Stimulated activated CD8-positive, alpha-beta memory T cell treated with anti-CD3 and anti-CD28 coated beads, Interleukin-7, amount 100 ng/mL, for 48 hours (primary cell): ENCODE data around the gene LY86.

Experiments used
- DNase-seq, 2 donors: peaks; one replicate each; pipeline ENCODE4 v3.0.0-alpha.2; 2020; ENCODE audit warnings: low read depth in 1 of 2; ENCODE audit errors: extremely low read depth in 1 of 2

LY86 gene

DNA sequence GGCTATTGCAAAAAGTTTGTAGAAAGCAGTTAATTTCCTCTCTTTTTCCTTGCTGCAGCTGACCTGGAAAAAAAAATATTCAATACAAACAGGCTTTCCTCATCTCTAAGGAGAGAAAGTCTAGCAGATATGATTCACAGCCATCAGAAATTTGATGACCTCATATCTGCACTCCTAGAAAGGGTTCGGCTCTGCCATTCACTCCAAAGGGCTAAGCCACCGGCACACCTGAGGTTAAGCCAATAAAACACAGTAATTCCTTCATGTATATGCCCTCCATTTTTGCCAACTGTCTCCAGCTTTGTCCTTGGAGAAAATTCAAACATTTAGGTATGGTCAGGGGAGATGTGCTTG is 18.7 kb upstream of the LY86 start:
- no peak for DNase-seq

DNA sequence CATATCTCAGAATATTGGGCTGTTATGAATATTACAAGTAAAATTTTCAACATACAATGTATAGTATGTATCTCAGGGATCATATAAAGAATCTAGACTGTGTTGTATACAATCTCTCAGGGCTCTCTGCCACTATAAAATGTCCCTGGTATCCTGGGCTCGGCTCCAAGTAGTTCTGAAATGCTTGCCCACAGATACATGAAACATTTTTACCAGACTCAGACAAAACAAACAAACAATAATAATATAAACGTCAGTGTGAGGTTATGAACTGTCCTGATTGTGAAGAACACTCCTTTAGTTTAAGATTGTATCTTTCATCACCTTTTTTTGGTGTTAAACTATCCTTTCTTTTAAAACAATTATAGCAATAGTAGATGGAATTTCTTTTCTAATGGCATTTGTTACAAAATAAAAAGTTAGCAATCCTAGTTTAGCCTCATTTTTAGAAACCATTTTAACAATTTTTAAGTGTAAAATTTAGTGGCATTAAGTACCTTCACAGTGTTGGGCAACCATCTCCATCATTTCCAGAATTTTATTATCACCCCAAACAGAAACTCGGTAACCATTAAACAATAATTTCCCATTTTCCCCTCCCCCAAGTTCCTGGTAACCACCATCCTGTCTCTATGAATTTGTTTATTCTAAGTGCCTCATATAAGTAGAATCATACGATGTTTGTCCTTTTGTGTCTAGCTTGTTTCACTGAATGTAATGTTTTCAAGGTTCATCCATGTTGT is 17.4 kb upstream of the LY86 start:
- DNase-seq, result no peak

DNA sequence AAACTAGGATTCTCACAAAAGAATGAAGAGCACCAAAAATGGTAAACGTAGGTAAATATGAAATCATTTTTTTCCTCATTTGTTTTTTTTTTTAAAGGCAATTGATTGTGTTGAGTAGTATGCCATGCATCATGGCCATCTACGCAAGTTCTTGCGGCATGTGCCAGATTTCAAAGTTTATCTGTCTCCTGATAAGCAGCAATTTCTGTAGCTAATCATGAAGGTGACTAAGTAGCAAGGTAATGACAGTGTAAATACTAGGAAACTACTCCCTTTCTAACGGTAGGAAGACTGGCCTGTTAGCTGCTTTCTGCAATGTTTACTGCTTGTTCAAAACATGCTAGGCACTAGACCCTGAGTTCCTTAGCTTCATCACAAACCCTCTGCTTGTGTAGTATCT is 13.4 kb upstream of the LY86 start:
- DNase-seq, result no peak

DNA sequence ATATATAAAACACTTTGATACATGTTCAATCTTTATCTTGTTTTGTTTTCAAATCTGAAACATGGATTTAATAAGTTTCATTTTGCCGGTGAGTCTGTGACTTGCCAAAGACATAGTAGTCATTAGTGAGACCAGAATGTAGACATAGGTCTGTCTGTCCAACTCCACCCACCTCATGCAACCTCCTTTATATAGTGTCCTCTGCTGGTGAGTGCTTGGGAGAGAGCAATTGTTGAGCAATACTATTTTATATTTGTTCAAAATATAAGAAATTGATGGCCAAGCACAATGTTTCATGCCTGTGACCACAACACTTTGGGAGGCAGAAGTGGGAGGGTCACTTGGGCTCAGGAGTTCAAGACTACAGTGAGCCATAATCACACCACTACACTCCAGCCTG is 10.8 kb upstream of the LY86 start:
- DNase-seq, result no peak

DNA sequence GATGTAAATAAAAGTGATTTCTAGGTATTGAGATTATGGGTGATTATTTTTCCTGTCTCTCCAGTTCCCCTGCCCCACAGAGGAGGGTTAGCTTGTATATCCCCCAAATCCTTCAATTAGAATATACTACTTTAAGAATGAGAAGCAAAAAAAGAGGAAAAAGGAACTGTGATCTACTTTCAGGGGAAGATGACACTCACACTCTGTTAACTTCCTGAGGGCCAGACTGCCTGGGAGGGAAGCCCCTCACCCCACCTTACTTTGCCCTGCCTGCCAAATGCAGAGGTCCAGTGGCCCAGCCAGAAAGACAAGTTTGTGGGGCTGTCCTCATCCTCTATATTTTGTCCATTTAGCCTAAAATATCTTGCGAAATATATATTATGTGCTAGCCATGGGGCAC is 9.2 kb upstream of the LY86 start:
- DNase-seq, result no peak

DNA sequence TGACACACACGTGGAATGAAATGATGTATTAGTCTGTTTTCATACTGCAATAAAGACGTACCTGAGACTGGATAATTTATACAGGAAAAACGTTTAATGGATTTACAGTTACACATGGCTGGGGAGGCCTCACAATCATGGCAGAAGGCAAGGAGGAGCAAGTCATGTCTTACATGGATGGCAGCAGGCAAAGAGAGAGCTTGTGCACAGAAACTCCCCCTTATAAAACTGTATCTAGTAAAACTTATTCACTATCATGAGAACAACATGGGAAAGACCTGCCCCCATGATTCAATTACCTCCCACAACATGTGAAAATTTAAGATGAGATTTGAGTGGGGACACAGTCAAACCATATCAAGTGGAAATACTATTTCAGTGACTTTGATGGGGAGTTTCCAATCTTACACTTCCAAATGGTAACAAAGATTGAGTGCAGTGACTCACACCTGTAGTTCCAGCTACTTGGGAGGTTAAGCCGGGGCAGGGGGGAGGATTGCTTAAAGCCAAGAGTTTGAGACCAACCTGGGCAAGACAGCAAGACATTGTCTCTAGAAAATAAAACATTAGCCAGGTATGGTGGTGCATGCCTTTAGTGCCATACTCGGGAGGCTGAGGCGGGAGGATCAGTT is 8.2 kb upstream of the LY86 start:
- DNase-seq, result no peak

DNA sequence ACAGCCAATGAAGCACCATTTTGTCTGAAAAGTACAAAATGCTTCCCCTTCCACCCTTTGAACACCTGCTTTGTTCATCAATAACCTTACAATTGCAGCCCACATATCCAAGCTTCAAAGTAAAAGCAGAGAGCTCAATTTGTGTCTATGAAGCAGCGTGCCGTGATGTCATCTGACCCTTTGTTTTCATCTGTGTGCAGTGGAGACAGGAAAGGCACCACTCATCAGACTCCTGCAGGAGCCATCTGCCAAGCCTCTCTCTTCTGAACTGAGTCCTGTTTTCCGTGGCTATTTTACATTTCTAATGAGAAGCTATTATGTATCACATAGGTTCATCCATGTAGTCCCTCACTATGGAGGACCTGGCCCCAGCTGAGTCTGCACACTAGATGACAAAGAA is 7.5 kb upstream of the LY86 start:
- no peak for DNase-seq

DNA sequence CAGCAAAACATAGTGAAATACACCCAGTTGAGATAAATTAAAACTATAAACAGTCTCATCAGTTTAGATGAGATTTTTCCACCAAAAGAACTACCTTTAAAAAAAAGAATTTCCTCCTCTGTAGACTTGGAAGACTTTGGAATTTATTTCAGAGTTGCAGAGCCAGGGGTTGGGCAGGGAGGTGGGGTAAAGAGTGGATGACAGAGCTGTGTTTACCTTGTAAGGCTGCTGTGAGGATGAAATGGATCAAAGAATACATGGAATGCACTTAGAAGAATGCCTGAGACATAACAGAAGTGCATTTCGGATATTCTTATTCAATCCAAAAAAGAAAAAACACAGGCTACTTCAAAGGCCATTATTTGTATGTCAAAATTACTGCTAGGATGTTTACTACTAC is 6.4 kb upstream of the LY86 start:
- no peak for DNase-seq

DNA sequence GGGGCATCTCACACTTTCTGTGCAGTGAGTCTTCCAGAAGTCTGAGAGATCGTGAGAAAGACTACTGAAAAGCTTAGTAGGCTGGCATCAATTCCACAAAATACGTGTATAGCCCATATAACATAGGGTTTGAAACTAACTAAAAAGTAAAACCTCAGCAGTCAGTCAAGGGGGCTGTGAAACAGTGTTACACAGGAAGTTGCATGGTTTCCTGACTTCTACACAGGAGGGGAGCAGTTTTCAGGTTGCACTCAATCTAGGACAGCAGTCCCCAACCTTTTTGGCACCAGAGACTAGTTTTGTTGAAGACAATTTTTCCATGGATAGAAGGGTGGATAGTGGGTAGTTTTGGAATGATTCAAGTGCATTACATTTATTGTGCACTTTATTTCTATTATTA is 4.7 kb upstream of the LY86 start:
- no peak for DNase-seq

DNA sequence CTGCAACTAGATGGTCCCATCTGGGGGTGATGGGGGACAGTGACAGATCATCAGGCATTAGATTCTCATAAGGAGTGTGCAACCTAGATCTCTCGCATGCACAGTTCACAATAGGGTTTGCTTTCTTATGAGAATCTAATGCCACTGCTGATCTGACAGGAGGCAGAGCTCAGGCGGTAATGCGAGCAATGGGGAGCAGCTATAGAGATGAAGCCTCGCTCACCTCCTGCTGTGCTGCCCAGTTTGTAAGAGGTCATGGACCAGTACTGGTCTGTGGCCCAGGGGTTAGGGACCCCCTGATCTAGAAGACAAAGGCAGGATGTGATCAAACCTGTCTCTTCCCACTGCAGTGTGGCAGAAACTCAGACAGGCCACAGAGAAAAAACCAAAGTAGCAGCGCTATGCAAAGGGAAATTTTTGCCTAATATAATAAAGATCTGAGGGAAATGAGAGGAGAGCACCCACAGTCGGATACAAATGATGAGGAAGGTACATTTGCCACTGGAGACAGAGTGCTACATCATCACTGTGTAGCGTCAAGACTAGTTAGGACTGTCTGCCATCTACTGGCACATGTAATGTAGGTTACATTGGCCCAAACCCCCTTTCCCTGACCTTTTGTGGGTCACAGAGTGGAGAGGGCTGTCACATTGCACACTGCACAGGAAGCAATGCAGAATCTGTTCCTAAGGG is 4.1 kb upstream of the LY86 start:
- no peak for DNase-seq

DNA sequence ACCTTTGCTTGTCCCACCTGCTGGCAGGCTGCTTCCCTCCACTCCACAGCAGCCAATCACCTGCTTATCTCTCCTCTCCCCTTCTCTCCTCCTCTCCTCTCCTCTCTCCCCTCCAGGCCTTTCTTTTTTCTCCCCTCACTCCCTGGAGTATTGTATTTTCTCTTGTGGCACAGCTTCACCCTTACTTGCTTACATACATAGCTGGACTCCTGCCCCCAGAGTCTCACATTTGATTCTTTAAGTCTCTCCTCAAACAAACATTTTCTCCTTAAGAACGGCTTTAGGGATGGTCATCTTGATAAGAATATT is 3.6 kb upstream of the LY86 start:
- DNase-seq, result no peak

DNA sequence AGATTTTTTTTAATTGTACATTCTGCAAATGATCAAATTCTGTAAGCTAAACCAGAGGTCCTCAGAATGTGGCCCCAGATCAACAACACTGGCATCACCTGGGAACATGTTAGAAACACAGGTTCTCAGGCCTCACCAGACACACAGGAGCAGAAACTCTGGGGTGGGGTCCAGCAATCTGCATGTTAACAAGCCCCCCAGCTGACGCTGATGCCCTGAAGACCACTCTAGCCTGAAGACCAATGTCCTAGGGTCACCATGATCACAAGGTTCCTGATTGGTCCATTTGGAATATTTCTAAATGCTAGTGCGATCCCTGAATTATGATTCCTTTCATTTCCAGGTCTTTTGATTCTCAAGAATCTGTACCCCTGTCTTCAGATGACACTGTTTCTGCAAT is 2.4 kb upstream of the LY86 start:
- no peak for DNase-seq

DNA sequence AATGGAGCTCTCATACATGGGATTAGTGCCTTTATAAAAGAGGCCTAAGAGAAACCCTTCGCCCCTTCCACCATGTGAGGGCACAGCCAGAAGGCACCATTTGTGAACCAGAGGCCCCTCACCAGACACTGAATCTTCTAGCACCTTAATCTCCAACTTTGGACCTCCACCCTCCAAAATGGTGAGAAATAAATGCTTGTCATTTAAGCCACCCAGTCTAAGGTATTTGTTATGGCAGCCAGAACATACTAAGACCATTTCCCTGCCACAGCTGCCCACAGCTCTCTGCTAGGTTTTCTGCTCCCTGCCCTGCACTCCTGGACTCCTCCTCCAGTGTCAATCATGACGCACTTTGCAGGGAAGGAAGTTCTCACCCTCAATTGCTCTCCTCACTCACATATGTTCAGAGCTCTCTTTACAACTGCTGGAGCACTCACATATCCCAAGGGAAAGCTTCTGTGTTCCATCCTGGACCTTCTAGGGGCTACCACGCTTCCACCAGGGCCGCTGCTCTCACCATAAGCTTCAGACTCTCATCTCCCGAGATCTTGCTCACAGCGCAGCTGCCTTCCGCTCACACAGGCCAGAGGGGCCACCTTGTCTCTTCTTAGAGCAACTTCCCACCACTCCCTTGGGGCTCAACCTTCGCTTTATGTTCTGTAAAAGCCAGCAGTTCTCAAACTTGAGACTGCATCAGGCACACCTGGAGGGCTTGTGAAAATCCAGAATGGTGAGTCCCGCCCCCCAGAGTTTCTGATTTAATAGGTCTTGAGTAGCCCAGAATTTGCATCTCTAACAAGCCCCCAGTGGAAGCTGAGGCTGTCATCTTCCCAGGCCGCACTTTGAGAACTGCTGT is 1.6 kb upstream of the LY86 start:
- DNase-seq, result no peak

DNA sequence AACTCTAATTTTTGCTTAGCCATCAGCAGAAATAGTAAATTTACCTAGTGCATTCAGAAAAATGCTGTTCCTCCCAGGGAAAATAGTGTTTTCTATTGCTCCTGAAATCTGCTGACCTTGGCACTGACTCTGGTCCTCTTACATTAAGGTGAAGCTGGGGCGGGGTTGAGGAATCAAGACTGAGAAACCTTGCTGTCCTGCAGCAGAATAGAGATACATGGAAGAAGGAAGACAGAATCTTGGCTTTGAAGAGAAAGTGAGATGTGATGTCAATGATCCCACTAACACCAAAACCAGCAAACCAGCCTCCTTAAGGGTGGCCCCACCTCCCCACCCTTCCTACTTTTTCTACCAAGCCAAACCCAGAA is 840 bp upstream of the LY86 start:
- DNase-seq, result no peak

DNA sequence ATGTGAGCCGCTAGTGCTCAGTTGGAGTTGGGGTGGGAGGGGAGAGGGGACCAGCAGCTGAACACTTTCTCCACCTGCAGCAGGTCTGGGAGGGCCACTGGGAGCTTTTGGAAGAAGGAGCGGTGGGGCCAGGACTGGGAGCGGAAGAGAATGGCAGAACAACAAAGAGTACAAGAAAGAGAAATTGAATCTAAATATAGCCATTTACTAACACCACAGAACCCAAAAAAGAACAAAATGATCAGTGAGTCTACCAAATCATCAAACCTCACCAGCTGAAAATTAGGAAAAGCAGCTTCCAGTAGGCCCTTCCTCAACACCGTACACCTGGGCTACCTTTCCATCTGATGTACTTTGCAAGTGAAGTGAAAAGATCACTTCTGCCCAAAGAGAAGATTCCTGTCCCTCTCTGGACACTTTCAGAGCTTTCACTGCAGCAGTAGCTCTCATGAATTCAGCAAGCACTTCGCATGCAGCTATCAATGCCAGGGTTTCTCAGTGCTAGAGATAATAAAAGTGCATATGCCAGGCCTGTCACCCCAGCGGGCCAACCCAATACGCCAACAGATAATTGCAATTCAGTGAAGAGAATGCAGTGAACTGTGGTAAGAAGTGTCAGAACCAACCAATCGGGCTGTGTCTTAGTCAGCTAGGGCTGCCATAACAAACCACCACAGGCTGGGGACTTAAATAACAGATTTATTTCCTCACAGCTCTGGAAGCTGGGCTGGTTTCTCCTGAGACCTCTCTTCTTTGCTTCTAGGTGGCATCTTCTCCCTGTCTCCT is 597 bp downstream of the LY86 start:
- DNase-seq, result no peak

DNA sequence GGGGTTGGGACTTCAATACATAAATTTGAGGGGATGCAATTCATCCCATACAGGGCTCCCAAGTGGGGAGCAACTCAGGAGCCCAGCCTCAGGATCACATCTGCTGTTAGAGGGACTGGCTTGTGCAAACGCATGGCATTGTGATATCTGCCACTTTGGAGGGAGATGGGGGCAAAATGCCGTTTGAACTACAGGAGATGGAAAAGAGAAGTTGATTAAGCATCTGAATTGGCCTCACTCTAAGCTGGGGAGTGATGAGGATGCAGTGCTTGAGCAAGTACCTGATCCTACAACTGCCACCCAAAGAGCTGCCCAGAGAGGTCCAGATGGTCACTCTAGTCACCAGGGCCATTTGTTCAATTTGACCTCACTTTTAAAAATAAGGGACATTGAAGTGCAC is 2.0 kb downstream of the LY86 start:
- DNase-seq, result no peak

DNA sequence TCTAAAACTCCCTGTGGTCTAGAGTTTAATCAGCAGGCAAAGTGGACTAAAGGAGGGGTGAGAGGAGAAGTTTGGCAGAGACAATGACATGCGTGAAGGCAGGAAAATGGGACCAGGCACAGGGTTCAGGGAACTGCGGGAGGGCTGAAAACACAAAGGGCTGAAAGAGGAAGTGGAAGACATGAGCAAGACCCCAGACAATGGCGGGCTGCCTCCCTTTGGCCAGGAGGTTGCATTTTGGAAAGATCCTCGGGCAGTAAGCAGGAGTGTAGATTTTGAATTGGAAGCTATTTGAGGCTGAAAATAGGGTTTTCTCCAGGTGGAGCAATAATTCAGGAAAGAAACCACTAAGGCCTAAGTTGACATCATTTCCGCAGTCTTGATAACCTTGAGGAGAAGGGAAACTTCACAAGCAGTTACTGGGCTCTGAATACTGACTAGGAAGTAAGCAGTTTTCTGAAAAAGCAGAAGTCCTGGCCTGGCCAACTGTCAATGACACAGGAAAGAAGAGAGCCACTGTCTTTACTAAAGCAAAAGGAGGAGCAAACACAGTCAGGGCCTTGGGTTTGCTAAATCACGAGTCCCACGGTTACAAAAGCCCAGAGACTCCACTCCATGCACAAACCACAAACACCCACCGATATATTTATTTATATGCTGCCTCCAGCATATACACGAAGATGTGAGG is 3.4 kb downstream of the LY86 start:
- DNase-seq, result no peak

DNA sequence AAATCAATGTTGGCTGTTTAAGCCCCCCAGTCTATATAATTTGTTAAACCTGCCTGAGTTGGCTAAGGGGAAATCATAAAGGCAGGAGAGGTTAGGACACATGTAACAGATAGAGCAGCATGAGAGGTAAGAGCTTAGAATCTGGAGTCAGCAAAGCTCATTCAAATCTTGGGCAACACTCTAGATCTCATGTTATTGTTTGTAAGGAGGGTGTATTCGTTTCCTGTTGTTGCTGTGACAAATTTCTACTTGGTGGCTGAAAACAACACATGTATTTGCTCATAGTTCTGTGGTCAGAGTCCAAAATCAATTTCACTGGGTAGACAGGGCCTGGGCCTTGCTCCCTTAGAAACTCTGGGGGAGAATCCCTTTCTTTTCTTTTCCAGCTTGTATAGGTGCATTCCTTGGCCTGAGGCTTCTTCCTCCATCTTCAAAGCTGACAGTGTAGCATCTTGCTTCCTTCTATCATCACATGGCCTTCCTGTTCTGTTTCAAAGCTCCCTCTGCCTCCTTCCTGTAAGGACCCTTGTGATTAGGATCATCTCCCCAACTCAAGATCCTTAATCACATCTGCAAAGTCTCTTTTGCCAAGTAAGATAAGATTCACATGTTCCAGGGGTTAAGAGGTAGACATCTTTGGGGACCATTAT is 4.4 kb downstream of the LY86 start:
- DNase-seq, result no peak

DNA sequence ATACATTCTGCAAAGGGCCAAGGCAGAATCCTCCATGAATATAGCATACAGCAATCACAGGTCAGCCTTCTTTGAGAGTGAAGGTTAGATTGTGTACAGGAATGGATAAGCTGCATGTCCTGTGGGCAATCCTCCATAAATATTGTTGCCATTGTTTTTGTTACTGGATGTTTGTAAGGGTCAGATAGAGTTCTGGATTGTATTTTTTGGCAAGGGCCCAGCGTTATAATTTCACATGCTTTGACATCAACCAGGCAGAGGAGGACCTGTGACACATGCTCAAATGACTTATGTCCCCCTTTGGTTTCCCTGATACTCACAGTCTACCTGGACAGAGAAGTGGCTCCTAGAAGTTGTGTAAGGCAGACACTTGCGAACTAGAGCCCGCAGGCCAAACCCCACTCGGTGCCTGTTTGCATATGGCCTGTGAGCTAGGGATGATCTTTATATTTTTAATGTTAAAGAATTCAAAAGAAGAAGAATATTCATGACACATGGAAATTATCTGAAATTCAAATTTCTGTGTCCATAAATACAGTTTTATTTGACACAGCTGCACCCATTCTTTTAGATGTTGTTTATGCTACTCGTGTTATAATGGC is 5.4 kb downstream of the LY86 start:
- DNase-seq, result no peak

DNA sequence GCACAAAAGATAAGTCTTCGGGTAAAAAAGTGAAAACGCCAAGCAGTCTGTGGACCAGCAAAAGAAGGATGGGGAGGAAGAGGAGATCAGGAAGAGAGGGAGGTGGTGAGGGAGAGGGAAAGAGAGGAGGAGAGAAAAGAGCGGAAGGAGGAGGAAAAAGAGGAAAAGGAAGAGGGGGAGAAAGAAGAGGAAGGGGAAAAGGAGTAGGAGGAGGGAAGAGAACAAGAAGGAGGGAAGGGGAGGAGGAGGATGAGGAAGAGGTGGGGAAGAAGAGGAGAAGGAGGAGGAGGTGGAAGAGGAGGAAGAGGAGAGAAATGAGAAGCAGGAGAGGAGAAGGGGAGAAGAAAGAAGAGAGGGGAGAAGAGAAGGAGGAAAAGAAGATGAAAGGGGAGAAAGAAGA is 6.5 kb downstream of the LY86 start:
- DNase-seq, result no peak
